ENCODE measurements around the gene MCF2L2.
"Not testable (repeated sequence)": the region's sequence is repeated elsewhere in the genome, so short reads cannot be mapped to it uniquely, and the experiment has no call there.

MCF2L2 gene

DNA sequence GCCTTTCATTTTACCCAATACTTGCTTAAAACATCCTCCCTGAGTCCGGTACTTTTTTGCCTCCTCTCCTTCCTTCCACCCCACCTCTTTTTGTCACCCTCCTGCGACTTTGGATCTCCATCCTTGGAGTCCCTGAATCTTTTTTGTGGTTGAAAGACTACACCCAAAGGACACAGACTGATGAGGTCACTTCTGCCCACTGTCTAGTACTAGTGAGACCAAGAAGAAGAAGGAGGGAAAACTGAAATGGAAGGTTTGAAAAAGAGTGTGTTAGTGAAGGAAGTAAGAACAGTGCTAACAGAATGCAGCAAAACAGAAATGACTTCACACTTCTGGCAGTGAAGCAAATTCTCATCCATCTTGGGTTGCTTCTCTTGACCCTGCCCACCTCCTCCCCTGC, 168.8 kb downstream of the MCF2L2 start:
- DNase-seq = no peak

DNA sequence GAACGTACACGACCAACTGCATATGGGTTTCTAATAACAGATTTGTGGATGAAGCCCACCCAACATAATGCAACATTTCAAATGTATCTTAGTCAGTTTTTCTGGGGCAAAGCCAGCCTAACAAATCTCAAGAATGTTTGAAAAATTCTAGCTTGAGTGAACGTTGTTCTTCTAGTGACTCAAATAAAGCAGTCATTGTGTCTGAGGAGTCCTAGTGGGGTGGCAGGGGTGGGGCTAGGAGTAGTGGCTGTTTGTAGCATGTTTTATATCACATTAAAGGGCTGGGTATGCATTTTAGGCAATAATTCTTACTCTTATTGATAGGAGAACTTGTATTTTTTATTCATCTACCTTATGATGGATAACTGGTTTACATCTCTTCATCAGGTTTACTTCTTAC, 169.3 kb downstream of the MCF2L2 start:
- no peak for DNase-seq

DNA sequence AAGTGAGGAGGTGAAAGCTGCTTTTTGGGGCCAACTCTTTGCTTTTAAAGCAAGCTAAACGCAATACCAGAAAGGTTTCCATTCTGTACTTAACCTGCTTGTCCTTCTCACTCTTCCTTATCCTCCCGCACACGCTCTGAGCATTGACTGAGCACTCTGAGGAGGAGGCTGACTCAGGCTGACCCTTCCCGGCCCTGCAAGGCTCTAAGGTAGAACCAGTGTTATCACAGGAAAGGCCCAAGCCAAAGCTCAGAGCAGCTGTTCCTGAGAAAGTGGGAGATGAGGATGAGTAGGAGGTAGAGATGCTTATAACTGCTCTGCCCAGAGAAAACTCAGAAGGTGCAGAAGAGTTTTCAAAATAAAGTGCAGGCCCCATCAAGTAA, 173.1 kb downstream of the MCF2L2 start:
- no peak for DNase-seq

DNA sequence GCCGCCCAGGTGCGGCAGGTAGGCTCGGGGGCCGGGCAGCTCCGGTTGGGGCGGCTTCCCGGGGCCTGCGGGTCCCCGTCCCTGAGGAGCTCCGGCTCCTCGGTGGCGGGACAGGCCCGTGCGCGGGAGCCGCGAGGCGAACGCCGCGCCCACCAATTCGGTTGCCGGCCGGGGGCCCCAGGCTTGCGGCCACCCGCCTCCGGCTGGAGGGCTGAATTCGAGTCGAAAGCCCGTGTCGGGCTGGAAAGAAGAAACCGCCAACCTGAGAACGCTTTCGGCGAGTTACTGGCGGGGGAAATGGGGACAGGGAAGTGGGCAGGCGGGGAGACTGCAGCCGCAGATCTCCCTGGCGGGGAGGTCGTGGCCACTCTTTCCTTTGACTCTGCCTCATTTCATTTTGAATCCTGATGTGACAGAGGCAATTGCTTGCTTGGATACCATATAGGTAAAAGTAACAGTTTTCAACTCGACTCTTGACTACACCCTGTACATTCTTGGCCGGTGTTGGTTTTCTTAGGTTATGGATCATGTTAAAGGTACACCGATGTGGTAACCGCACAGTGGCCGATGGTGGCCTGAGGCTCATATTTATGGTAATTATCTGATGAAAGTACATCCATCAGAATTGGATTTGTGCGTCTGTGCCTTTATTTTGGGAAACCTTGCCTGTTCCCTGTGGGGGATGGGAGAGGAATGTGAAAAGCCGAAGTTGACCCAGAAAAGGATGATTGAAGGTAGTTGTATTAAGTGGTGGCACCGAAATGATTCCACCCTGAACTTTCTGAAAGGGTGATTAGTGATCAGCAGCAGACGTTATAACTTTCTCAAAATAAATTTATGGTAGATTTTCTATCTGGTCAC, 173.7 kb downstream of the MCF2L2 start:
- DNase-seq = no peak

DNA sequence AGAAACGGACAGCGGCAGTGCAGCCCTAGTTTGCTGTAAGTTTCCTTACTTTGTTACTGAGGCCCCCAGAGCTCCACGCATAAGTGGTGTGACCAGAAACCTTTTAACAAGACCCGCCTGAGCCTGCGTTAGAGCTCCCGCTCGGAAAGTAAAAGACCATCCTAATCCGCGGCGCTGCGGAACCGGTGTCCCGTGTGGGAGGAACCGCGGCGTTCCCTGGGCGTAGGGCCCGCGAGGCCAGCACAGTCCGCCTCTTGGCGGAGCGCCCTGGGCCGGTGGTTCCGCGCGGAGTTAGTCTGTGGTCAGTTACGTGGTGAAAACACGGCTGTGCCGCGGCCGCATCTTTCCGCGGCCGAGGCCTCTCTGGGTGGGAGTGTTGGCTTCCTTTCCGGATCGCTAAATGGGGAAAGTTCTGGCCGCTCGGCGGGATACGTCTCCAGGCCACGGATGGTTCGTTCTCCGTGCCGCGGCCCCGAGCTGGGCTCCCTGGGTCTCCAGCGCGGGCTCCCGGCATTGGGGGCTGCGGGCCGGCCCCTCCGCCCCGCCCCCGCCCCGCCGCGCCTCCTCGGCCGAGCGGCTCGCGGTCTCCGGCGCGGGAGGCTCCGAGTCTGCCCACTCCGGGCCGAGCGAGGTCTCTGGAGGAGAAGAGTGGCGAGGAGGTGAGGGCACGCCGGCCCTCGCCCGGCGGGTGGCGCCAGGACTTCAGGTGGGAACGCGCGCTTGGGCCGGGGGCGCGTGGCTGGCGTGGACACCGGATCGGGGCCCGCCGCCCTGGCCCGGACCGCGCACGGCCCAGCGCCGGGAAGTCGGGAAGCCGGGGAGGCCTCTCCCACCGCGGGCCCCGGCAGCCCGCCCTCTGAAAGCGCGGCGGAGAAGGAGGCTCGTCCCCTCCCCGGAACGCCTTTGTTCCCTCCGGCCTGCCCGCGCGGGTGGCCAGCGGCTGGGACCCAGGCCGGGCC, 174.6 kb downstream of the MCF2L2 start:
- peak; percentile 33 for DNase-seq

DNA sequence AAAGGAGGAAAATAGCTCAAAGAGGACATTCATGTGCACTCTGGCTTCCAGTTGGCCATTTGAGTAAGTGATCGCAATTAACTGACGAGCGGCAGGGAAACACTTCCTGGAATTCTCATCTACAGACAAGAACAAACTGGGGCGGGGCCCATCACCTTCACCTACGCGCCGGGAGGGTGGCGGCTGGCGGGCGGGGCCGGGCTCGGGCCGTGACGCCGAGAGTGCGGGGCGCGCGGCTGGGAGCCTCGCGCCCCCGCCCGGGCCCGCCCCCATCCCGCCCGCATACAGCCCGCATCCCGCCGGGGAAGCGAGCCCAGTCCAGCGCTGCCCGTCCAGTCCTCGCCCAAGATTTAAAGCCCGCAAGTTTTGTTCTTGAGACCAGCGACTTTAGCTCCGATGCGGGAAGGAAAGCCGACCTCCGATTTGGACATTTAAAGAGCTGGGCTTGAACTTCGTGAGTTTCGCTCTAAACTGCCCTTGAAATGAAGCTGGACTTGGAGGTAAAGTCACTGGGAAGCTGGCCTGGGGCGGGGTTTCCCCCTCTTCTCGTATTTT, 175.4 kb downstream of the MCF2L2 start, which contains the start of gene B3GNT5:
B3GNT5 (plus strand) TSS at position 281 of the 555 bp plus-strand sequence. CDS start 16,546 bp downstream, outside the sequence.
- peak; percentile 42 for DNase-seq

DNA sequence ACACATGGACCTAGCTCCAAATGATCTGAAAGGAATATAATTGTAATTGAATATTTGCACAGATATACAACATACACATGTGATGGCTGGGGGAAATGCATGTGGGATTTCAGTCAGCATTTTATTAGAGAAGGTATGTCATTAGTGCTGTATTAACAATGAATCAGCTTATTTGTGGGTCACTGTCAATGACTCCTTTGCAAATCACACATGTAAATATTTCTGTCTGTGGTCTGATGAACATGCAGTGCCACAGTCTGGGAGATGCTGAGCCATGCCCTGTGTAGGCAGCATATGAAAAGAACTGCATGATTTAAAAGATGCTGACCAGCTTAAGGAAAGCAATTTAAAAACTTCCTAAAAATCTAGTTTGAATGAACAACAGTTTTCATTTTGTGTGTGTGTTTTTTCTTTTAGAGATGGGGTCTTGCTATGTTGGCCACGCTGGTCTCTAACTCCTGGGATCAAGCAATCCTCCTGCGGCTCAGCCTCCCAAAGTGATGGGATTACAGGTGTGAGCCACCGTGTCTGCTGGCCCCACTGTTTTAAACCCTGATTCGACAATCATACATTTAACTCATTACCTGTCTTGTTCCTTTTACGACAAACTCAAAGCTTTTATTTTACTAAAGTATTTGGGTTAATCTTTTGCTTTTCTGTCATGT, 176.2 kb downstream of the MCF2L2 start:
- no peak for DNase-seq

DNA sequence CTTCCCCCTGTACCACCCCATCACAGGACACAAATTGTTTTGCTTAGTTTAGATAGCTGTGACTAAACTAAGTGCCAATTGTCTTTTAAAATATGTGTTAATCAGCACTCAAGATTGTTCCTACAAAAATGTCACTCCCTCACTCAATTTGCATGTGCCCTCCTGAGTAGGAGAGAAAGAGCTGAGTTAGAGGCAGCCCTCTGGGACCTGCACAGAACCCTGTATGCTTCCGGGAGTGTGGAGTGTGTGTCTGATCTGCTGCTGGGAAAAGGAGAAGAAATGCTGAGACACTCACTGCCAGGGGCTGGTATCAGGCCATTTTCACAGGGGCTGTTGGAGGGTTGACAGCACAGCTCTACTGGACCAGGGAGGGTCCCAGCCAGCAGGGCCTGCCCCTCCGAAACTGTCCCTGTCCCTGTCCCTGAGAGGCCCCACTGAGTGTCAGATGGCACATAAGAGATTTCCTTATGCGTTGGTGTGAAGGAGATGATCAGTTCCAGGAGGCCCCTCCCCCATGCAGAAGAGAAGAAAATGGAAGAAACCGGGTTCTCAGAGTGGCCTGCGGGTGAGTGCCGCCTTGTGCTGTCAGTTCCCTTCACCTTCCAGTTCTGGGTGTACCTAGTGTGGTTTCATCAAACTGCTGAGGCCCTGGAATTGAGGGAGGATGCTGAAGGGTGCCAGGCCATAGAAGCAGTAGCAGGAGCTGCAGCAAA, 179.3 kb downstream of the MCF2L2 start:
- no peak for DNase-seq

DNA sequence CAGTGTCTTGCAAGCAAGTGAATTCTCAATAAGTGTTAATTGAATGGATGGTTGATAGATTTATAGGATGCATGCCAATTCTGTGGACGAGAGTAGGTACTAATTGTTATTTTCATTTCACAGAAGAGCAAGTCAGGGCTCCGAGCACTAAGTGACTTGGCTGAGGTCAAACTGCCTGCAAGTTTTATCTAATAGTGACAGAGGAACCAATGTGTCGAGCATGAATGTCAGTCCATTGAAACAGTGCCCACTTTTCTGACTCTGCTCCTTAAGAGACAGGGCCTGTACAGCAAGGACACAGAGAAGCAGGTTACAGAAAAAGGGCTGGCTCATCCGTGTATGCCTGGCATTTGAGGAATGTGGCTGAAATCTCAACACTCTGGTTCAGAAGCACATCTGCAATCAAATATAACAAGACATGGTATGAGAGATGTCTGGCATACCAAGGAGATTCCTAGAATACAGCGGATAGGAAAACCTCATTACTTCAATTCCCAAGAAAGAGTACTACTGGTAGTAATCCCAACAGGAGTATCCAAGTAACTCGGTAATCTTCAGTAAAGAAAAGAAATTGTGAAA, 181.3 kb downstream of the MCF2L2 start:
- DNase-seq = no peak

DNA sequence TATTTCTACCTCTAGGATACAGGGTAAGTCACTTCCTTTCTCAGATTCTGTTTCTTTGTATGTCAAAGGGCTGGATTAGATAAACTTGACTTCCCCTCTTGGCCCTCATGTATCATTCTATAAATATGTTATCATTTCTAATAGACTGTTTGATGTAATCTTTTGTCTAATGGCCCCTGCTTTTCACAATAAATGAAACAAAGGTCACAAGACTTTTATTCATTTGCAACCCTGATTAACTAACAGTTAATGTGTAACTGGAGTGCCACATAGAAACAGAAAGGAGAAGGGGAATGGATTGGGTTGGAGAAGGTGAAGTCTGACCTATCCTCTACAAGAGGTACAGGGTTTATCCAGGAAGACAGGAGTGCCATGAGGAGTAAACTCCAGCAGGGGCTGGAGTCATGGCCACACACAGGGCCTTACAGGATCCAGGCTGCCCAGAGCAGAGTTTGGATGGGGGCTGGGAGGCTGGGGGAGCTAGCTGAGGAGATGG, 183.4 kb downstream of the MCF2L2 start:
- no peak for DNase-seq

DNA sequence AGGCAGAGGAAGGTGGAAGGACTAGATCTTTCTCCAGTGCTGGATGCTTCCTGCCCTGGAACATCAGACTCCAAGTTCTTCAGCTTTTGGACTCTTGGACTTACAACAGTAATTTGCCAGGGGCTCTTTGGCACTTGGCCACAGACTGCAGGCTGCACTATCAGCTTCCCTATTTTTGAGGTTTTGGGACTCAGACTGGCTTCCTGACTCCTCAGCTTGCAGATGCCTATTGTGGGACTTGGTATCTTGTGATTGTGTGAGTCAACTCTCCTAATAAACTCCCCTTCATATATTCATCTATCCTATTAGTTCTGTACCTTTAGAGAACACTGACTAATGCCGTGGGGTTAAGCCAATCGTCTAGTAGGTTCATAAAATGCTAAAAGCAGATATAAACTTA, 184.2 kb downstream of the MCF2L2 start:
- no peak for DNase-seq

DNA sequence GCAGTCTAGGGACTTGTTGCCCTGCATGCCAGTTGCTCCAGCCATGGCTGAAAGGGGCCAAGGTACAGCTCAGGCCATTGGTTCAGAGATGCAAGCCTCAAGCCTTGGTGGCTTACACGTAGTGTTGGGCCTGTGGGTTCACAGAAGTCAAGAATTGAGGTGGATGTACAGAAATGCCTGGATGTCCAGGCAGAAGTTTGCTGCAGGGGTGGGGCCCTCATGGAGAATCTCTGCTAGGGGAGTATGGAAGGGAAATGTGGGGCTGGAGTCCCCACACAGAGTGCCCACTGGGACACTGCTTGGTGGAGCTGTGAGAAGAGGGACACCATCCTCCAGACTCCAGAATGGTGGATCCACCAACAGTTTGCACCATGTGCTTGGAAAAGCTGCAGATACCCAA, 186.0 kb downstream of the MCF2L2 start:
- no peak for DNase-seq

DNA sequence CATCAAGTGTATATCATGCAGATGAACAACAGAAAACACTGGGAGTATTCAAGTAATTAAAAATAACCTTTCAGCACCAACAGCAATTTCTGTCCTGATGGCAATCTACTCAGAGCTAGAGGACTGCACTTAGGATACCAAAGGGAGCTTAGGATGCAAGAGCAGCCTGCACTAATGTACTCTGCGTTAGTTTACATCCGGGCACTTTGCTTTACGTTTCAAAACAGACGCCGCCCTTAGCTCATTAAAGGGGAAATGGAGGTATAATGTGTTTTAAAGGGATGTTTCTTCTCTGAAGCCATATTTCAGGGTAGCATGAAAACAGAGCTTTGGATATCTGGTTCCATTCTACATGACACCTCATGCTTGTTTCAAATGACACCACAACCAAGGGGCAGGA, 189.4 kb downstream of the MCF2L2 start:
- no peak for DNase-seq

DNA sequence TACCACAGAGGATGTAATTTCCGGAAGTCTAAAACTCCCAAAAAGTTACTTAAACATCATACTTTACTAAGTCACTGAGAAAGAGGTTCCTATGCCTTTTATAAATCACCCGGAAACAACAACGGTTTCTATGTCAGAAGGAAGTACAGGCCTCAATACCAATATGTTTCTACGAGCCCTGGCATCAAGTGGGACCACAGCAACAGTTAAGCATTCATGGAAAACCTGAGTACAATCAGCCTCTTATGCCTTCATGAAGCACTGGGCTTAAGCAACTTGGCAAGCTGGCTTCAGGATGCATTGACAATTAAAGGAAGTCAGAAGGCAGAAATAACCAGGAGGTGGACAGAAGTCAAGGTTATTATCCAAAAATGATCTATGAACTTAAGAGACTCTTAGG, 194.5 kb downstream of the MCF2L2 start:
- DNase-seq = no peak

DNA sequence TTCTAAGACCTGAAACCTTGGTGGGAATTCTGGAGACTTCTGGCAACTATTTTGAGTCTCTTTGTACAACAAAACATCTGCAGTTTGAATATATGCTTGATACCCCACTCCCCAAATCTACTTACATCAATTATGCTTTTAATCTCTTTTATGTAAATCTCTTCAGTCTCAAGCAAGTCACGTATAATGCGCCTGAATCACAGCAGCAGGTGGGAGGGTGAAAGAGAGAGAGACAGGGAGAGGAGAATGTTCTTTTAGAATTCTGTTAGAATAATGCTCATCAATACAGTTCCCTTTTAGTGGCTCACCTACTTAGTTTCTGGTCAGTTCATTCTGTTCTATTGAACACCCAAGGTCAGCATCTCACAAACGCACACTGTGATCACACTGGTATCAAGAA, 197.6 kb downstream of the MCF2L2 start:
- DNase-seq = no peak

DNA sequence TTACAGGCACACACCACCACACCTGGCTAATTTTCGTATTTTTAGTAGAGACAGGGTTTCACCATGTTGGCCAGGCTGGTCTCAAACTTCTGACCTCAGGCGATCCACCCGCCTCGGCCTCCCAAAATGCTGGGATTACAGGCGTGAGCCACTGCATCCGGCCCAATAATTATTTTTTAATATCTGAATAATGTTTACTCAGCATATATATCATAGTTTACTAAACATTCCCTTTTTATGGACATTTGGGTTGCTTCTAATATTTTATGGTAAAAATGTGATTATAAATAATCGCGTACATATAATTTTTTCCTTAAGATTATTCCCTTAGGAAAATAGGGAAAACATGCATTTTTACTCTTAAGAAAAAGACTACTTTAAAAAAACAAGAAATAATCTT, 198.2 kb downstream of the MCF2L2 start:
- DNase-seq = not testable (repeated sequence)

DNA sequence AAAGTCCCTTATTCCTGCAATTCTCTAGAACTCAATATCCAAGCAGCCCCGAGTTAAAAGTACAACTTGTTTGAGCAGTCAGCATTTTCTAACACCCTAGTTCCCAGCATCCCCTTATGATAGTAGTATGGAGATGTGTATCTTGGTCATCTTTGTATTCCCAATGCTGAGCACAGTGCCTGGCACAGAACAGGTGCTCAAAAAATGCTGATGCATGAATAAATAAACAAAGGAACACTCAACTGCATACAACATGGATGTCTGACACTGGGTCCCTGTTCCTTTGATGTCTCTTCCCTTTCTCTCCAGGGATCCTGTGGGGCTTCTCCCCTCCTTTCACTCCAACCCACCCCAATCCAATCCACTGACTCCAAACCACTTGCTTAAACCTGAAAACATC, 199.2 kb downstream of the MCF2L2 start:
- no peak for DNase-seq

DNA sequence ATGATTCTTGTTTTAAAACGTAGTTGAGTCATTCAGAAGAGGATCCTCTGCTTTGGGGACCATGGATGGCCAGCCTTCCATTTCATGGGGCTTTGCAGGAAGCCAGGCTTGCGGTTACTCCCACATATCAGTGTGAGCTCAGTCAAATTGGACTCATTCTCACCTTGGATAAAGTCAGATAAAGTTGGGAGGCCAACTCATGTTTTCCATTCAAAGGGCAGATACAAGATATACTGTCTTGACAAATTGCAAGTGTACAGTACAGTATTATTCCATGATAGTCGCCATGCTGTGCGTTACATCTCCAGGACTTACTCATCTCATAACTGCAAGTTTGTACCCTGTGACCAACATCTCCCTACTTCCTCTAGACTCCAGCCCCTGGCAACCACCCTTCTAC, 200.8 kb downstream of the MCF2L2 start:
- DNase-seq = no peak

DNA sequence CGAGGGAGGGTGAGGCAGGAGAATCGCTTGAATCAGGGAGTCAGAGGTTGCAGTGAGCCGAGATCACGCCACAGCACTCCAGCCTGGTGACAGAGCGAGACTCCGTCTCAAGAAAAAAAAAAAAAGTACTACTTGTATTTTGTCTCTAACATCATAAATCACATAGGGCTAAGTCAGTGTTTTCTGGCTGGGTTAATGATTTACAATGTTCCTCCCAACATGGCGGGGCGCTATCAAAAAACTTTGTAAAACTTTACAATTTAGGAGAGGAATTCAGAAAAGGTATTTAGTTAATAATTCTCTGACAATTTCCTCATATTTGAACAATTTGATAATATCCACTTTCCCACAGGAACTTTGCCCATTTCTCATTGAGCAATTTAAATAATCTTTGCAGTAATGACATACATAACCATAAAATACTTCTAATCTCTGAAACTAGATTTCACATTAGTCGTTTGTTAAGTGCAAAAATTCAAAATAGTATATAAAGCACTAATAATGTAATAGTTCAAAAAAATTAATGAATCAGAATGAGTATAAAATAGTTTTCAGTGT, 202.0 kb downstream of the MCF2L2 start:
- DNase-seq = no peak

DNA sequence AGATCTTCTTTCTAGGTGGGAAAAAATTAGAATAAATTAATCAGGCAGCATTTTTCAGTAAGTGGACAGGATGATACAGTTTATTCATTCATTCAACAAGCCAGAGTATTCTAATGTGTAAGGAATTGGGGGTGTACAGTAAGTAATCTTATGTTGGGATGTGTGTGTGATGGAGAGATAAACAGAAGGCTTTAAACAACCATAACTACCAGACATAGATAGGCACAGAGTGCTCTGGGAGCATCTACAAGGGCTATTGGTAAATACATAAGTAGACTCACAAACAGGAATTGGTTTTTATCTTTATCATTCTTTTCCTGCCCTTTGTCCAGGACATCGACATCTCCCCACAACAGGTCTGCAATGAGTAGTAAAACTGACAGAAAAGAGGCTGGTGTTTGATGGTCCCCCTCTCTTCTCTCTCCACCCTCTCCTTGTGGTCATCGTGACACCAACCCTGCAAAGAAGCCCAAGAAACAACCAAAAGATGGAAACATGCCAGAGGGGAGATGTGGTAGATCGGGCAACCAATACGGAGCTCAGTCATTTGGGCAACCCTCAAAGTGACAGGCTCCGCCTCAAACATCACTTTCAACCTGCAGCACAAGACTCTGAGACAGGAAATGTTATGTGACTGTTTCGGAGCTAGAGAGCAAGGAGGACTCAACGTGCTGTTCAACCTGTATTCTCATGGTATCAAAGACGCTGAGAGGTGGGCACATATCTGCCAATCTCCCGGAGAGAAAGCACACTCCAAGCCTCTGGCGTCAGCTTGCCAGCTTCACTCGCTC, 204.0 kb downstream of the MCF2L2 start:
- DNase-seq = peak; percentile 34
